Stomach (tissue), 9 donors: Measurements from ENCODE around the gene RALGDS. TPM values are rescaled to one million over a fixed set of nuclear protein-coding genes. Genes with fewer than 3 reads are reported as not detected.
A peak's percentile ranks its signal among the peaks of the same experiment; 100 is the strongest.

Source experiments
- DNase-seq, 2 donors: peaks; one replicate each; pipeline versions ENCODE4 v3.0.0 to v3.0.0-alpha.2; 2013 to 2019
- H3K27ac ChIP-seq, 5 donors: fragments of 200-600 bp in 4 of 5; sonication (generic) in 4 of 5; one replicate each; pipeline ENCODE4 v1.5.1; 2013 to 2019; ENCODE audit warnings: mild to moderate bottlenecking in 1 of 5, moderate library complexity in 1 of 5
- H3K27me3 ChIP-seq, 3 donors: fragments of 200-600 bp; sonication (generic); one replicate each; pipeline ENCODE4 v1.5.1; 2017 to 2019; ENCODE audit warnings: mixed run types in 1 of 3
- H3K36me3 ChIP-seq, 4 donors: fragments of 200-600 bp; sonication (generic); 1 replicate in 3 of 4; 2 replicates in 1 of 4; pipeline ENCODE4 v1.5.1; 2016 to 2019
- H3K4me1 ChIP-seq, 4 donors: fragments of 200-600 bp; sonication (generic); one replicate each; pipeline ENCODE4 v1.5.1; 2016 to 2019
- H3K4me3 ChIP-seq, 4 donors: fragments of 200-600 bp; sonication (generic) in 3 of 4; one replicate each; pipeline ENCODE4 v1.5.1; 2016 to 2019; ENCODE audit warnings: mild to moderate bottlenecking in 1 of 4
- H3K9me3 ChIP-seq, 4 donors: fragments of 200-600 bp; sonication (generic); one replicate each; pipeline ENCODE4 v1.5.1; 2016 to 2019
- CTCF ChIP-seq, 7 experiments: fragments of 450-650 bp in 4 of 7; fragments of 200-600 bp in 3 of 7; sonication (generic) in 3 of 7; IDR thresholded peaks; one replicate each; pipeline ENCODE4 v1.5.1; 2016 to 2019; ENCODE audit warnings: antibody characterized with exemption in 7 of 7, control low read depth in 2 of 7, mild to moderate bottlenecking in 1 of 7
- EP300 ChIP-seq: sonication (generic); formaldehyde crosslinking; IDR thresholded peaks from one replicate; pipeline ENCODE4 v1.6.1; 2017; ENCODE audit warnings: antibody characterized with exemption
- POLR2A ChIP-seq, 4 donors: fragments of 450-650 bp; IDR thresholded peaks; one replicate each; pipeline ENCODE4 v1.6.1; 2016; ENCODE audit warnings: antibody characterized with exemption in 4 of 4, control low read depth in 2 of 4, mild to moderate bottlenecking in 1 of 4, moderate library complexity in 1 of 4
- POLR2AphosphoS5 ChIP-seq, 3 donors: sonication (generic); formaldehyde crosslinking; IDR thresholded peaks; one replicate each; pipeline ENCODE4 v1.6.1; 2016; ENCODE audit warnings: antibody characterized with exemption in 3 of 3
- WGBS, 5 donors: extraction: QIAGEN DNeasy Blood & Tissue Kit in 3 of 5; methylation state at CpG; one replicate each; pipeline versions ENCODE4 v1.1.5 to v1.1.7; 2013 to 2018; 5-methylcytosine and 5-hydroxymethylcytosine counted together
- intact Hi-C: fragments of 100-400 bp; cut with DNase I; formaldehyde crosslinking; loops from one replicate; pipeline ENCODE4 v1.15.1; 2023; ENCODE audit warnings: low total_unique reads
- polyA plus RNA-seq, 3 donors: library from polyadenylated mRNA; stranded (reverse); fragments of 200-250 nt; gene quantifications; one replicate each; pipeline ENCODE4 v1.2.3, GENCODE V29; 2013
- total RNA-seq, 5 donors: library from RNA; depleted of rRNA; stranded (reverse); fragments of >200 nt; gene quantifications; one replicate each; pipeline versions ENCODE4 v1.1.0 to v1.2.3, GENCODE V29; 2014 to 2016
- donor health status: healthy with polysubstance abuse.
- donor health status: Bipolar disorder and iron deficiency.
- donor health status: healthy.

Gene RALGDS
- total and polyA plus RNA-seq, 8 donors = 20.5 to 242 (median 43.6) TPM

GRCh38 chr9:133054966-133055365, 66.1 kb downstream of the RALGDS start:
- 80 to 91% (median 86%) methylated on average over 15 to 16 of the region's 16 CpGs for WGBS, 5 donors
- no peak for TF ChIP-seq CTCF (IDR thresholded peaks at IDR 0.05)
- TF ChIP-seq EP300 = no peak
- Histone ChIP-seq H3K27ac (no peak overlapping the region), H3K4me1 (peaks cover 13 to 20% (median 18%) of the 10 kb centered on the region in 4 donors), H3K4me3 (no peak overlapping the region), H3K9me3 (no peaks in the 10 kb centered on the region), H3K36me3 (peaks cover 72 to 89% (median 88%) of the 10 kb centered on the region in 4 donors), H3K27me3 (no peaks in the 10 kb centered on the region)
- intact Hi-C loops = no loop called here
- peak in 1 of 2 donors; percentile 35 for DNase-seq

- H3K9me3 ChIP-seq = no peaks in the 10 kb centered on the region
- no peak for DNase-seq
- no peak overlapping the region for H3K27ac ChIP-seq
- TF ChIP-seq EP300 = no peak
- TF ChIP-seq CTCF (IDR thresholded peaks at IDR 0.05) = no peak
- TF ChIP-seq POLR2AphosphoS5 (IDR thresholded peaks at IDR 0.05) = no peak
- no peak for TF ChIP-seq POLR2A (IDR thresholded peaks at IDR 0.05)
- H3K27me3 ChIP-seq = no peaks in the 10 kb centered on the region
- intact Hi-C loops = no loop called here
- WGBS, 5 donors = 91 to 95% (median 91%) methylated on average over 23 to 24 of the region's 24 CpGs
- H3K36me3 ChIP-seq = peaks cover 72 to 95% (median 94%) of the 10 kb centered on the region in 4 donors
- peaks cover 13 to 21% (median 18%) of the 10 kb centered on the region in 4 donors for H3K4me1 ChIP-seq
- H3K4me3 ChIP-seq = no peak overlapping the region
Measured at GRCh38 chr9:133054194-133054890, 66.7 kb downstream of the RALGDS start.

DNA sequence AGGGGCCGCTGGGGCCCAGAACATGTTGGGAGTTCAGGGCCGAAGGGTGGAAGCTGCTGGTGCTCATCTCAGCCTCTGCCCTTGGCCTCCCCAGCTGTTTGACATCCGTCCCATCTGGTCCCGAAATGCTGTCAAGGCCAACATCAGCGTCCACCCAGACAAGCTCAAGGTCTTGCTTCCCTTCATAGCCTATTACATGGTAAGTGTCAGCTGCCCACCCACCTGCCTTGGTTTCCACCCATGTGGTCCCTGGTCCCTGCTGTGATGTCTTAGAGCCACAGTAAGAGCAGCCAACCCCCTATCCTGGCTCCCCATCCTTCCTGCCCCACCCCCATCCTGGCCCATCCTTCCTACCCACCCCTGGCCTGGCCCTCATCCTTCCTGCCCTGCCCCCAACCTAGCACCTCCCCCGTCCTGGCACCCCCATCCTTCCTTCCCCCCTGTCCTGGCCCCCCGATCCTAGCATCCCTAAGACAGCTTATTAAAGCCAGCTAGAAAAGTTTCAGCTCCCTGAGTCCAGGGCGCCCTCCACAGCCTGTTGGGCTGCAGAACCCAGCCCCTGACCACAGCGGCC, 69.0 kb downstream of the RALGDS start:
- DNase-seq = no peak
- peaks cover 13 to 21% (median 18%) of the 10 kb centered on the region in 4 donors for H3K4me1 ChIP-seq
- no peak overlapping the region for H3K4me3 ChIP-seq
- no peaks in the 10 kb centered on the region for H3K27me3 ChIP-seq
- H3K27ac ChIP-seq = peak overlapping the region in 2 of 5 donors; percentile 34 to 63
- WGBS, 5 donors = 89 to 97% (median 94%) methylated on average over 6 to 9 of the region's 9 CpGs
- peaks cover 77 to 100% (median 100%) of the 10 kb centered on the region in 4 donors for H3K36me3 ChIP-seq
- no peak for TF ChIP-seq EP300
- no peak for TF ChIP-seq POLR2AphosphoS5 (IDR thresholded peaks at IDR 0.05)
- no peak for TF ChIP-seq CTCF (IDR thresholded peaks at IDR 0.05)
- TF ChIP-seq POLR2A (IDR thresholded peaks at IDR 0.05) = no peak
- H3K9me3 ChIP-seq = no peaks in the 10 kb centered on the region
- intact Hi-C loops = no loop called here

DNA sequence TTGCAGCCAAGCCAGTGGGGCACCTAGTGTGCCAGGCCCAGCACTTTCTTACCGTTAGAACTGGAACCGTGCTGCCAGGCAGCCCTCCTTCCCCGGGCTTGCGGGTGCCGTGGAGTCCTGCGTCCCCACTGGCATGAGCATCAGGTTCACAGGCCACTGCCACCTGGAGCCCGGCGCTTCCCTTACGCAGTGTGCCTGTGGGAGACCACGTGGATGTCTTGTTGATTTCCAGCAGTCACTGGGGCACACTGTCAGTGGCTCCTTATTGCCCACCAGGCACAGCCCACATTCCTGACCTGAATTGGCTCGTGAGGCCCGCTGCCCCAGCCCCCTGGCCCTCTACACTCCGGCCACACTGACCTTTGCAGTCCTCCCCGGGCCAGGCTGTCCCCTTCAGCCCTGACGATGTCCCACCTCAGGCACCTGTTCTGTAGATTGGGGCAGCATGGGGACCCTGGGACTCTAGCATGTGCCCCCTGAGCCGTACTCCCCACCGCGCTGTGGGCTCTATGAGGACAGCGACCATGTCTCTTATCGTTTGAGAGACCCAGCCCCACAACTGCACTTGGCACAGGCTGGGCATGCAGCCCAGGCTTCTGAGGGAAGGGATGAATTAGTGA, 69.6 kb downstream of the RALGDS start:
- no peak for DNase-seq
- H3K27me3 ChIP-seq = no peaks in the 10 kb centered on the region
- WGBS, 5 donors = 86 to 91% (median 90%) methylated on average over 13 to 20 of the region's 20 CpGs
- H3K27ac ChIP-seq = peak overlapping the region; percentile 34 to 63 (median 57)
- no peak for TF ChIP-seq EP300
- no peak for TF ChIP-seq POLR2AphosphoS5 (IDR thresholded peaks at IDR 0.05)
- no peak for TF ChIP-seq POLR2A (IDR thresholded peaks at IDR 0.05)
- no peak for TF ChIP-seq CTCF (IDR thresholded peaks at IDR 0.05)
- no peak overlapping the region for H3K4me3 ChIP-seq
- H3K36me3 ChIP-seq = peaks cover 72 to 100% (median 100%) of the 10 kb centered on the region in 4 donors
- intact Hi-C loops = no loop called here
- H3K4me1 ChIP-seq = peaks cover 13 to 21% (median 18%) of the 10 kb centered on the region in 4 donors
- no peaks in the 10 kb centered on the region for H3K9me3 ChIP-seq
